Activated CD4-positive, alpha-beta T cell treated with anti-CD3 and anti-CD28 coated beads for 1 hour (primary cell): ENCODE data around the gene IAPP.
"Not testable (repeated sequence)": the region's sequence is repeated elsewhere in the genome, so short reads cannot be mapped to it uniquely, and the experiment has no call there.

ENCODE experiments used
- DNase-seq: peaks from one replicate; pipeline ENCODE4 v3.0.0-alpha.2; 2020

IAPP gene

DNA sequence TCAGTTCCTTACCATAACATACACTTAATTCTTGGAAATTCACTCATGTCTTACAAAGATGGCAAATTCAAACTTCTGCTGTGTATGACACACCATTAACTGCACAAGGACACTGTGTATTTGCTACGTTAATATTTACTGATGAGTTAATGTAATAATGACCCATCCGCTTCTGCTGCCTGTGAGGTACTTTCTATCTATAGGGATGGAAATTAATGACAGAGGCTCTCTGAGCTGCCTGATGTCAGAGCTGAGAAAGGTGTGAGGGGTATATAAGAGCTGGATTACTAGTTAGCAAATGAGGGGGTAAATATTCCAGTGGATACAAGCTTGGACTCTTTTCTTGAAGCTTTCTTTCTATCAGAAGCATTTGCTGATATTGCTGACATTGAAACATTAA lies at the start of gene IAPP:
IAPP (plus strand) TSS at position 301 of the 400 bp plus-strand sequence. CDS start 450 bp downstream, outside the sequence.
- DNase-seq = no peak

DNA sequence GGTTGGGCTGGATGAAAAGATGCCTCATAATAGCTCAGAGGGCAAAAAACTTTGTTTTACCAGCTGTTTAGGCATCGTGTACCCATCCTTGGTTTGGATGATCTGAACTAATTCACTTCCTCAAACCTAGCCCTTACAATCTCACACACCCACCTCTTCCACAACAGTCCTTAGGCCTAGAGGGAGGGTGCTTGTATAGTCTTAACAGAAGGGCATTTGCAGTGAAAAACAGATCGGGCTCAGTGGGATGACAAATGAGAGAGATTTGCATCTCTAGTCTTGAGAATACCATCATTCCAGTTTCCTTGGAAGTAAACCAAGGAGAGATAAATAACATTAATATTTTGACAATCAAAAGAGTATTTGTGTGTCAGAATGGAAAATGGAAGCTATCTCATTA lies 49.0 kb upstream of the IAPP start:
- DNase-seq = no peak

DNA sequence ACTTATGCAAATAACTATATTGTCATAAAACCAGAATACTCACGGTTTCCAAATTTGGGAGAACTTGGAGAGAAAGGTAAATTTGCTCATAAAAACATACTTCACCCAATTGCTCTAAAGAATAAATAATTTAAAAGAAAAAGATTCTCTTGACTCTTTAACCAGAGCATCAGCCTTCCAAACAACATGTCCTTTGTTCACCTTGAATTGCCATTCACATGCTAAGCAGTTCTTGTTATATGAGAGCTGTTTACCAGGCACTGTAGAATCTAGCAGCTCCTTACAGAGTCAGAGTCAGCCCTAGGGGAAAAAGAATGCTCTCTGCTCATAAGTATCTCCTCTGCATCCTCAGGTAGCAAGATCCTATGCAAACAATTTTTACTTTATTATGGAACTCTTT lies 48.2 kb upstream of the IAPP start:
- DNase-seq = no peak

GRCh38 chr12:21328578-21328977 lies 44.1 kb upstream of the IAPP start:
- no peak for DNase-seq

- DNase-seq = no peak
These were observed 41.9 kb upstream of the IAPP start for GRCh38 chr12:21330682-21331253.

DNA sequence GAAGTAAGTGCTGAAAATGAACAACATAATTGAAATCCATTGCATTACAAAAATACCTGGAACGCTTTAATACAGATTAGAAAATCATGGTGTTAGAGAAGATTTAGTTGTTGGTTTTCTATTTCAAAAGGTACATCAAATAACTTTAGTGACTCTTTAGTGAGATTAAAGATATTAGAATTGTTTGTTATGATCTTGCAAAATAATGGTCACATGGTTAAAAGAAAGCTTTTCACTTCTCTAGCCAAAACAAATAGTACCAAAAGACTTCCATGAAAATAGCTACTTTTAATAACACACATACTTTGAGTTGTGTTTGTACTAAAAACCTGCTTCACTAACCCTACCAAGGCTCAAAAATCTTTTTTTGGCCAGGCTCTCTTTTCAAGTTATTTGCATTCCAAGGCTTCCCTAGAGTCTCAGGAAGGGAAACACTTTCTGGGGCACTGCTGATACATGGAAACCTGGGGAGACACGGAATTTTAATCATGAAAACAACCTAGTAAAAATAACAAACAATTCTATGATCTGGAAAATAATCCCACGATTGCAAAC lies 37.9 kb upstream of the IAPP start, which contains the start of gene SLCO1A2:
SLCO1A2 (minus strand) TSS at position 147 of the 555 bp plus-strand sequence. CDS start 270 bp downstream, outside the sequence.
- no peak for DNase-seq

DNA sequence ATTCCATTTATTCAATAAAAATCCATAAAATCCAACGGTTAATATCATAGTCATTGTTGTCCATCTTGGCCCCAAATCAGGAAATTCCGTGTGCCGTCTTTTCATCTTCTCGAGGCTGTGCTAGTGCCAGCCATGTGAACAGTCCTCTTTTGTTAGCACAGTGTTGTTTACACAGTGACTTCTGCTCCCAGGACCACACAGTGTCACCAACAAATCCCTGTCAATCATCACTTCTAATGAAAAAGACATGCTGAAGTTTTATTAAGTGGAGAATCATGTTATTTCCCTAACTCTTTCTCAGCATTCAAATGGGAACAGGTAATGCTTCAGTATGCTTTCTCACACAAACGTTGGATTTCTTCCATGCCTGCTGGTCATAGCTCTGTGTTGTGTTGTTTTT lies 36.0 kb upstream of the IAPP start:
- no peak for DNase-seq

DNA sequence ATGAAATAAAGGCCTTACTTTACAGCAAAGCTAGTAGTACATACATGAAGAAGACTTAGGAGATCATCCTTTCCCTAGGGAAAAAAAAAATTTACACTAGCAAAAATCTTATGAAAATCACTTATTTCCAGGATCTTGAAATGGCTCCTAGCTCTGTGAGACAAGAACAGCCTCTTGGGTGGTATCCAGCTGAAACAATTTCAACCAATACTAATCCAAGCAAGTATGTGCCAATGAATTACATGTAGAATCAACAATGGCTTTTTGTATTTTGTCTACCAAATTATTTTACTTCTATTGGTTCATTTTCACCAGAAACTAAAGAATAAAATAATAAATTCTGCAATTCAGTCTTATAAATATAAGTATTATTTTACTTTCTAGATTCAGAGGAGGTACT lies 35.2 kb upstream of the IAPP start:
- DNase-seq = no peak

GRCh38 chr12:21337959-21338744 lies 34.5 kb upstream of the IAPP start:
- DNase-seq = no peak

GRCh38 chr12:21339921-21340320 lies 32.8 kb upstream of the IAPP start:
- no peak for DNase-seq

GRCh38 chr12:21340403-21340802 lies 32.3 kb upstream of the IAPP start:
- no peak for DNase-seq

DNA sequence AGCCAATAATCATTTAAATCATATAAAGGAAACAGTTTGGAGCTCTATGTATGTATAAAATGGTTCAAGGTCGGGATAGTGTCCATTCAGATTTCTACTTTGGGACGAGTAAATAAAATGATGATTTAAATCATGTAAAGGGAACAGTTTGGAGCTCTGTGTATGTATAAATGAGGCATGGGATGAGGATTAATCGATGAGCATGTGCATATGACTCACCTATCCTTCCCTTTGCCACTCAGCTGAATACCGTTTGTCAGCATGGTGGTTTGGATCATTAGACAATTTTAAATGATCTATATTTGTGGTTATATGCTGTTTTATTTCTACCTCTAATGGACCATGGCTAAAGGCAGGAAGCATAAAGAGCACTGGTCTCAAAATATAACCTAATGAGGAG lies 30.9 kb upstream of the IAPP start:
- no peak for DNase-seq

- DNase-seq = no peak
These were observed 29.1 kb upstream of the IAPP start for GRCh38 chr12:21343636-21344035.

GRCh38 chr12:21346542-21347205 lies 26.0 kb upstream of the IAPP start:
- no peak for DNase-seq

DNA sequence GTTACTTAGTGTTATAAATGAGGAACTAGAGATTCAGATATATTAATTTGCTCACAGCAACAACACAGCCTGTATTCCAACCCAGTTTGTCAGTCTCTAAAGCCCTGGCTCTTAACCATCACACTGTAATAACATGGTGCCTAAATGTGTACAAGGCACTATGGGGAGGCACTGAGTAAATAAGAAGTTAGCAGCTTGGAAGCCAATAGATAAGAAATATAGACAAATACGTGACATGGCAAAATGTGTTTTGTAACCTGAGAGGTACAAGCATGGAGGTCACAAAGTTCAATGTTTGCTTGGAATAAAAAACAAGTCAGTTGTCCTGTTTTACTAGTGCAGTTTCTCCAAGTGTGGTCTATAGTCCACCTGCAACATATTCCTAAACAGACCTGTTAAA lies 21.7 kb upstream of the IAPP start:
- no peak for DNase-seq

GRCh38 chr12:21353487-21353886 lies 19.2 kb upstream of the IAPP start:
- DNase-seq = no peak

DNA sequence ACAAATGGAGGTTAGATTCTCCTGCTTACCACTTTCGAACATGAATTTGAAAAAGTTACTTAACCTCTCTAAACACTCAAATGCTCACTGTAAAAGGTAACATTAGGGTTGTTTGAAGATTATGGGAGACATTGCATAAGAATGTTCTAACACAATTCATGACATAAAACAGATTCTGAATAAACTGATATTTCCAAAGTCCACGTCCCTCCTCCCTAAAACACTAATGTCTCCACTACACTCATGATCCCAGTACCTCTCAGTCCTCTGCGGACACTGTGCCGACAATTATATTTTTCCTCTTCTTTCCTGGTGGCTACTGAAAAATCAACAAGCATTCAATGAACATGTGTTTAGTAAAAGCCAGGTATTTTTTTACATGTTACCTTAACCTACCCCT lies 18.8 kb upstream of the IAPP start:
- no peak for DNase-seq

DNA sequence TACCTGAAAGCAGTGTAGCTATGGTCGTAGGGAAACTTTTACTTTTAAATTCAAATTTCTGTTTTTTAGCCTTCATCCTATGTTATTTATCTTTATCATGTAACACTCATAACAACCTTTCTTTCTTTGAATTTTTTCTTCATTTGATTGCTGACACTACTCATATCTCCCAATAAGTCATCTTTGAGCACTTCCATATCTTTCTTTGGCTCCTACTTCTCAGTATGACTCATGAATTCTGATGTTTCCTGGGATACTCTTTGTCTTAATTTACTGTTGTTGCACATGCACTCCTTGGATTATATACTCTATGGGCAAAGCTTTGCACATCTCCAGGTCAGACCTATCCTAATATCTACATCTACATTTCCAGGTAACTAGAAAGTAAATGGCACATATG lies 18.1 kb upstream of the IAPP start:
- DNase-seq = no peak

GRCh38 chr12:21360632-21361031 lies 12.1 kb upstream of the IAPP start:
- DNase-seq = not testable (repeated sequence)

GRCh38 chr12:21369141-21369980 lies 3.3 kb upstream of the IAPP start:
- no peak for DNase-seq

GRCh38 chr12:21370845-21371449 lies 1.8 kb upstream of the IAPP start:
- DNase-seq = no peak

DNA sequence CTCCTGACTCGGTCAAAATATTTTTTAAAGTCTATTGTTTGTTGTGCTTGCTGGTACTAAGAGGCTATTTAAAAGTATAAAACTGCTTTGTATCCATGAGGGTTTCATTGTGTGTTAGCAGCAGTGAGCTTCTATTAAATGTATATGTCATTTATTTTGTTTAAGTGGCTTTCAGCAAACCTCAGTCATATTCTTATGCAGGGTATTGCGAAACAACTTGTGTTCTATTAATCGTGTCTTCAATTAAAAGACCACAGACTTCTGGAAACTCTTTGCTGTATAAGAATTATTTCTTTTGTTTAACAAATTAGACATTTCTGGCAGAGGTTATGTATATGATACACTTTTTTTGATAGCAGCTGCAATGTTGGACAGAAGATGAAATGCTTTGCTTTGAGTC lies 6.5 kb downstream of the IAPP start:
- DNase-seq = no peak
